Osteocyte (in vitro differentiated cells): Measurements from ENCODE around the gene PTTG1. TPM values are rescaled to one million over a fixed set of nuclear protein-coding genes. Genes with fewer than 3 reads are reported as not detected.

Experiments used
- DNase-seq: peaks from one replicate; pipeline ENCODE4 v3.0.0; 2021; ENCODE audit warnings: mixed read lengths; ENCODE audit not compliant: unreplicated experiment; ENCODE audit errors: extremely low spot score
- H3K27ac Mint-ChIP-seq: one replicate; pipeline ENCODE4 v1.8.0; 2021; ENCODE audit warnings: mild to moderate bottlenecking, mixed read lengths; ENCODE audit not compliant: unreplicated experiment
- H3K27me3 Mint-ChIP-seq: one replicate; pipeline ENCODE4 v1.8.0; 2021; ENCODE audit warnings: mixed read lengths; ENCODE audit not compliant: unreplicated experiment
- H3K36me3 Mint-ChIP-seq: one replicate; pipeline ENCODE4 v1.8.0; 2021; ENCODE audit warnings: mixed read lengths; ENCODE audit not compliant: unreplicated experiment
- H3K4me1 Mint-ChIP-seq: one replicate; pipeline ENCODE4 v1.8.0; 2021; ENCODE audit warnings: mixed read lengths; ENCODE audit not compliant: unreplicated experiment
- H3K4me3 Mint-ChIP-seq: one replicate; pipeline ENCODE4 v1.8.0; 2021; ENCODE audit warnings: mild to moderate bottlenecking, moderate library complexity, mixed read lengths; ENCODE audit not compliant: unreplicated experiment
- H3K9me3 Mint-ChIP-seq: one replicate; pipeline ENCODE4 v1.8.0; 2021; ENCODE audit warnings: mixed read lengths; ENCODE audit not compliant: unreplicated experiment
- total RNA-seq: library from RNA; stranded (reverse); gene quantifications from 2 replicates; pipeline ENCODE4 v1.2.1, GENCODE V29; 2021
- TF ChIP-seq, protein P1 (sequence below): fragments of 200-600 bp; sonication (generic); IDR thresholded peaks from 2 replicates; pipeline ENCODE4 v1.5.0; 2021; ENCODE audit warnings: antibody characterized with exemption, mild to moderate bottlenecking, moderate library complexity

Gene PTTG1
- total RNA-seq, 1 donor from 2014 or later: 20.7 TPM

DNA sequence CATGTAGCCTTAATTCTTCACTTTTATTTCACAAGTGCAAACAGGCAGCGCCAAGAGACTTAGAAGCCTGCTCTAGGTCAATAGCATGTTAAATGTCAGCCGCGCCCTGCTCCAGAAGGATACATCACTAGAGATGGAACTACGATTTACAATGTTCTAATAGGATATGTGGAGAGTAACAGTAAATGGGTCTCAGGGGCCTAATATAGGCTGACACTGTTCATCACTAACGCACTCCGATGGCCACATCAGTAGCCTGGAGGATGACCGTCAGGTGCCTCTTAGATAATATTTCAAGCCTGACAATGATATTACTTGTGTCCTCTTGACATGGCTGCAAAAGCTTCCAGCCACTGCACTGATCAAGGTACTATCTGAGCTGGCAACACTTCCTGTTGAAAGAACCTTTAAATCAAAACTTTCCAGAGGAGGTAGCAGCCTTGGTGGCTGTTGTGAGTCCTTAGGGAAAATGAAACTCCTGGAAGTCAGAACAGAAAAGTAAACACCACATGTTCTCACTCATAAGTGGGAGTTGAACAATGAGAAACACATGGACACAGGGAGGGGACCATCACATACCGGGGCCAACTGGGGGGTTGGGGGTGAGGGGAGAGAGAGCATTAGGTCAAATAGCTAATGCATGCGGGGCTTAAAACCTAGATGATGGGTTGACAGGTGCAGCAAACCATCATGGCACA, 35.0 kb downstream of the PTTG1 start:
- H3K4me3 Mint-ChIP-seq: no peak overlapping the region
- H3K4me1 Mint-ChIP-seq: no peaks in the 10 kb centered on the region
- H3K27me3 Mint-ChIP-seq: peaks cover 25% of the 10 kb centered on the region
- no peaks in the 10 kb centered on the region for H3K36me3 Mint-ChIP-seq
- TF ChIP-seq, protein P1, sequence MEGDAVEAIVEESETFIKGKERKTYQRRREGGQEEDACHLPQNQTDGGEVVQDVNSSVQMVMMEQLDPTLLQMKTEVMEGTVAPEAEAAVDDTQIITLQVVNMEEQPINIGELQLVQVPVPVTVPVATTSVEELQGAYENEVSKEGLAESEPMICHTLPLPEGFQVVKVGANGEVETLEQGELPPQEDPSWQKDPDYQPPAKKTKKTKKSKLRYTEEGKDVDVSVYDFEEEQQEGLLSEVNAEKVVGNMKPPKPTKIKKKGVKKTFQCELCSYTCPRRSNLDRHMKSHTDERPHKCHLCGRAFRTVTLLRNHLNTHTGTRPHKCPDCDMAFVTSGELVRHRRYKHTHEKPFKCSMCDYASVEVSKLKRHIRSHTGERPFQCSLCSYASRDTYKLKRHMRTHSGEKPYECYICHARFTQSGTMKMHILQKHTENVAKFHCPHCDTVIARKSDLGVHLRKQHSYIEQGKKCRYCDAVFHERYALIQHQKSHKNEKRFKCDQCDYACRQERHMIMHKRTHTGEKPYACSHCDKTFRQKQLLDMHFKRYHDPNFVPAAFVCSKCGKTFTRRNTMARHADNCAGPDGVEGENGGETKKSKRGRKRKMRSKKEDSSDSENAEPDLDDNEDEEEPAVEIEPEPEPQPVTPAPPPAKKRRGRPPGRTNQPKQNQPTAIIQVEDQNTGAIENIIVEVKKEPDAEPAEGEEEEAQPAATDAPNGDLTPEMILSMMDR: no peak
- no peak overlapping the region for H3K27ac Mint-ChIP-seq
- no peaks in the 10 kb centered on the region for H3K9me3 Mint-ChIP-seq
- DNase-seq: peak; percentile 15

DNA sequence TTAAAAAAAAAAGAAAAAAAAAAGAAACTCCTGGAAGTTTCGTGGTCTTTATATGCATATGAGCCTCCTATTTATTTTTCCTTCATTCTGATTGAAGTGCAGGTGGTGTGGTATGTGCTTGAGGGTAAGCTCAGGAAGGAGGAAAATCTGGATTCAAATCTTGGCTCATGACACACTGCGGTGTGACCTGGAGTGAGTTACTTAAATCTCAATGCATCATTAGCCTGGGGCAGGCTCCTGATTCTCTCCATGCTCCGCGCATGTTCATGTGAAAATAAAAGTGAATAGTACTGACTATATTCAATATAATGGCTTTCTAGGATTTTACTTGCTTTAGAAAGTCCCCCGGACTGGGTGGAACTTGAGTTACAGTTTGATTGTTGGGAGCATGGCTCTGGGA, 35.6 kb downstream of the PTTG1 start:
- Mint-ChIP-seq H3K4me1 (no peaks in the 10 kb centered on the region), H3K27ac (no peak overlapping the region), H3K4me3 (no peak overlapping the region), H3K27me3 (peaks cover 25% of the 10 kb centered on the region), H3K36me3 (no peaks in the 10 kb centered on the region), H3K9me3 (no peaks in the 10 kb centered on the region)
- TF ChIP-seq, protein P1: no peak
- DNase-seq: no peak

DNA sequence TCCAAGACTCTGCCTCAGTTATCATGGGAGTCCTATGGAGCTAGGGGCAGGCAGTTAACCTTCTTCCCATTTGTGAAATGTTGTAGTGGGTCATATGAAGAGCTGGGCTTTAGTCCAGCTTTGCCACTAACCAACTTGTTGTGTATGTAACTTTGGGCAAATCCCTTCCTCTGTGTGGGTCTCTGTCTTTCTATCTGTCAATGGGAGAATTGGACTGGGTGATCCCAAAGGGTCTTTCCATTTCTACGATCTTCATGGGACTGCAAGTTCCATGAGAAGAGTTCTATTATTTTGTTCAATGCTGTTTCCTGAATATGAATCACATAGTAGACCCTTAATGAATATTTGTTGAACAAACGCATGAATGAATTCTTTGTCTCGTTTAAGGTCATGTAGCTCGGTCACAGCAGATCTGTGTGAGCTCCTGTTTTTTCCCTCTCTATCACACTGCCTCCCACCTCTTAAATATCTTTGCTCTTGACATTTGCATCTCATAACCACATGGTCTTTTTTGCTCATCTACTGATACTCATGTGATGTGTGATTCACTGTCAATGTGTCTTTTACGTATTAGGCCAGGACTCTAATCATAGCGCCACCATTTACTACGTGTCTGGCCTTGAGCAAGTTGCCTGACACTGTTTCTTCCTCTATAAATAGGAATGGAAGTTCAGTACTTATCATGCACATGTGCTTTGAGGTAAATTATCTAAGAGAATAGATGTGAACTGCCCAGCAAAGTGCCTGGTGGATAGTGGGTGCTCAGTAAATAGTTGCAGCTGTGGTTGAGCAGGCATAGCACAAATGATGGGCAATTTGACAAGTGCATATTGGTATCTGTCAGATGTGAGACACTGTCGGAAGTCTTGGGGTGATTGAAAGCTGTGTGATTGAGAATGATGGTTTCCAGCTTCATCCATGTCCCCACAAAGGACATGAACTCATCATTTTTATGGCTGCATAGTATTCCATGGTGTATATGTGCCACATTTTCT, 37.4 kb downstream of the PTTG1 start:
- Mint-ChIP-seq H3K9me3 (no peaks in the 10 kb centered on the region), H3K27ac (no peak overlapping the region), H3K36me3 (no peaks in the 10 kb centered on the region), H3K4me3 (no peak overlapping the region), H3K27me3 (peaks cover 10% of the 10 kb centered on the region), H3K4me1 (peaks cover 2% of the 10 kb centered on the region)
- TF ChIP-seq, protein P1: no peak
- no peak for DNase-seq

DNA sequence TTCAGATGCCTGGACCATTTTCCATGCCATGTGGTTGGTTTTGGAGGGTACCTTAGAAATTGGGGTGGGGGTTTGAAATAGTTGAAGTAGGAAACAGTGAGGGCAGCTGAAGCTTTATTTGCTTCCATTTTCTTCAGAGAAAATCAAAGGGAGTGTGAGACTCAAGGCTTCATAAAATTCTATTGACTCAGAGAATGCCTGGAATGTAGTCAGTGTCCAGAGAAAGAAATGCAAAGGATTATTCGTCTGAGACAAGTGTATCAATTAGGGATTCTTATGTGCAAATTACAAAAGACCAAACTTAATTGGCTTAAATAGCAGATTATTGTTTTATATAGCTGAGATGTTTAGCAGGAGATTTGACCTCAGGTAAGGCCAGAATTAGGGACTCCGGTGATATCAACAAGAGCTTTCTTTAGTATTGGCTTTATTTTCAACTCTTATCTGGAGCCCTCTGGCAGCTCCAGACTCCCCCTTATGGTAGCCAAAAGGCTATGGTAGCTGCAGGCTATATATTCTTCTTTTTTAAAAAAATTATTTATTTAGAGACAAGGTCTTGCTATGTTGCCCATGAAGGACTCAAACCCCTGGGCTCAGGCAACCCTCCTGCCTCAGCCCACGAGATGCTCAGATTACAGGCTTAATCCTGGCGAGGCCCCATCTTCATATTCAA, 38.9 kb downstream of the PTTG1 start:
- H3K27ac Mint-ChIP-seq: no peak overlapping the region
- DNase-seq: no peak
- TF ChIP-seq, protein P1: no peak
- H3K27me3 Mint-ChIP-seq: peaks cover 6% of the 10 kb centered on the region
- H3K9me3 Mint-ChIP-seq: no peaks in the 10 kb centered on the region
- peaks cover 2% of the 10 kb centered on the region for H3K4me1 Mint-ChIP-seq
- no peaks in the 10 kb centered on the region for H3K36me3 Mint-ChIP-seq
- no peak overlapping the region for H3K4me3 Mint-ChIP-seq
